SIG-M5 treated with dmso at 0.1 percent for 504 hours (cell line): ENCODE results near the gene DIS3L2.

Experiments
- DNase-seq: peaks from one replicate; lab custom pipeline; 2025; ENCODE audit not compliant: unreplicated experiment; lab: John Stamatoyannopoulos, UW

DIS3L2 gene

GRCh38 chr2:232225429-232225828 lies 263.9 kb downstream of the DIS3L2 start:
- DNase-seq, result no peak

GRCh38 chr2:232225895-232226294 lies 264.4 kb downstream of the DIS3L2 start:
- DNase-seq, result no peak

DNA sequence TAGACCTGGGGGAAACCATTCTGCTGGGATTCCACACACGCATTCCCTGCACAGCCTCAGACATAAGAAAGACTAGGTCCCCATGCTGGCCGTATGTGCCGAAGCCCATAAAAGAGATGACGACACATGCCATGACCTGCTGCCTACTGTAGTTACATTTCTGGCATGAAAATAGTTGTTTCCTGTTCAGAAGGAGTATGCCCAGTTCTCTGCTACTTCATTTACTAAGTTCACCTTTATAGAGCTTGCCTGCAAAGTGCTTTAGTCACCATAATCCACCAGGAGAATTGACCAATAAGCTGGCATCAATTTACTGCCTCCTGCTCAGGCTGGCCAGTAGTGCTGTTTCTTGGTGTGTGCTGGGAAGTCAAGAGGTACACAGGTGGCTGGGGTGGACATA lies 266.8 kb downstream of the DIS3L2 start:
- no peak for DNase-seq

GRCh38 chr2:232228971-232229894 lies 267.7 kb downstream of the DIS3L2 start:
- DNase-seq, result no peak

DNA sequence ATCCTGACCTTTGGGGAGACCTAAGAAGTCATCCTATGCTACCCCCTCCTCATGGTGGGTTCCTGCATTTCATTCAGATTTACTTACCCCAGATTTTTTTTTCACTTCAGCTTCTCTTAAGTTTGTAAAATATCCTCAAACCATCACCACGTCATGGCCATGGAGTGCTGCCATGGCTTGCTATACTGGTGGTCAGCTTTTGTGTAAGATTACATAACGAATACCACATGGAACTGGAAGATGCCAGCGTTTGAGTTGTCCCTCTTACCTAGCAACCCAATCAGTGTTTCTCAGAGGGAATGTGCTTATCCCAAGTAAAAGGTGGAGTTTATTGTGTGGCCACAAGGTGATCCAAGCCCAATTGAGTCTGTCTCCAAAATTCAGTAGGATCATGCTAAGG lies 268.4 kb downstream of the DIS3L2 start:
- no peak for DNase-seq

DNA sequence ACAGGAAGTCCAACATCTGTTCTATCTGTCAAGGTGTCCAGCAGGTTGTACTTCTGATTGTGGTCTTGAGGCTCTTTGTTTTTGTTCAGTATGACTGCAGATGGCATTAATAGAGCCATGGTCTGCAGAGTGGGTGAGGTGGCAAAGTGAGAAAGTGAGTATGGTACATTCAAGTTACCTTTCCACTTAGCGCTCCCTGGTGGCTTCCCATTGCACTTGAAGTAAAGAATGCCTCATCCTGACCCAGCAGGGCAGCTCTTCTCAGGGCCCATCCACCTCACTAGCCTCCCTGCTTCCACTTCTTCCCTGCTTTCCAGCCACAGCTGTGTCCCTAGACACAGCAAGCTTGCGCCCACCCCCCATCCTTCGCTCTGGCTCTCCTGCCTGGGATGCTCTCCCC lies 269.0 kb downstream of the DIS3L2 start:
- peak; percentile 13 for DNase-seq

DNA sequence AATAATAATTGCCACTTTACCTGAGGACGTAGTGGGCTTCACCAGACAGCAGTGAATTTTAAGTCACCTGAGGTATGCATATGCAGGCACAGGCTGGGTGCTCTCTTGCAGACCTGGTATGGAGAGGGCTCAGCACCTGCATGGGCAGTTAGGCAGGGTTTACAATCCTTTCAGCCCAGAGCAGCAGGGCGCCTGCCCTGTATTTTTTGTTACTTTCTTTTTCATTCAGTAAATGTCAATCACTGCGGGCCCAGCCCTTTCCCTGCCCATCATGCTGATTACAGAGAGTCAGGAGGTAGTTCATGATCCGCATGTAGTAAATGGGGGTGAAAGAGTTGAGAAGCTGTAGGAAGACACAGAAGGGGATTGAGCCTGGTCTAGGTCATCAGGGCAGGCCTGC lies 270.0 kb downstream of the DIS3L2 start:
- no peak for DNase-seq

GRCh38 chr2:232232915-232233314 lies 271.4 kb downstream of the DIS3L2 start:
- no peak for DNase-seq

DNA sequence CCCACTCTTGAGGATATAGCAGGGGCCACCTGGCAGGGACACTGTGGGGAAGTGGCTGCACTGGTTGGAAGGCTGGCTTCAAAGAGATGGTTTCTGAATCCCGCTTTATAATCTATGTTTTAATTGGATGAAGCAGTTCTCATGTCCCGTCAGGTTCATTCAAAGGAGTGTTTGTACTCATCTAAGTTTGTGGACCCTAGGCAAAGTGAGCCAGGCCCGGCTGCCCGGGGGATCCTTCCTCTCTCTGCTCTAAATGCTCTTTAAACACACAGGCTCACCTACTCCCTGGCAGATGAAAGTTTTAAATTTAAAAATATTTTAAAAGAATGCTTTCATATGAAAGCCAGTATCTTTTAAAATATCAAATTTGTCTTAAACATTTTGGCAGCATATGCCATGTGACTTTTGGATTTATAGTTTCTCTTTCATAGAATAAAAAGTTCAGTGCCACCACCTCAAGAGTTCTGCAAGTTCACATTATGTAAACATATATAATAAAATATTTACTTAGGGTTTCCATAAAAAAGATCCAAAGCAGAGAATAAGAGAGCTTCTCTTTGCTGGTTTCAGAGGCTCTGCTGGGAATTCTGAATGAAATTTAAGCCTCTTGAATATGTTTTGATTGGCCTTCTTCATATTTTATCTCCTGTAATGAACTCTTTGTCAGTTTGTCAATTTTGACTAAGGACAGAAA lies 273.6 kb downstream of the DIS3L2 start:
- no peak for DNase-seq

DNA sequence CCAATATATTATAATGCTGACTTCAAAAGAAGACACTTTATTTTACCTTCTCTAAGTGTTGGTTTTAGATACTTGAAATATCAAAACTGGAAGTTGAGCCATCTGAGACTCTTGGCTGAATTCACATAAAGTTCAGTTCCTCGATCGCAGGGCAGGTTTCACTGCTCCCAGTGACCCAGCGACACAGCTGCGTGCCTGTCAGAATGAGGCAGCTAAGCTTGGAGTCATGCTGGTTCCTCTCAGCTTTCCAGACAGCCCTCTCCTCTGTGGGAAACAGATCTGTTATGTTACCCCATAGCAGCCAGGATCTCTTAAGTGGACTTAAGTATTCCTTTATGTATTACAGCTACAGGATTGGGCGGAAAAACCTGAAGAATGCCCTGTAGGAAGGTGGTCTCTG lies 274.2 kb downstream of the DIS3L2 start:
- no peak for DNase-seq

GRCh38 chr2:232236200-232236599 lies 274.7 kb downstream of the DIS3L2 start:
- DNase-seq, result peak; percentile 8

DNA sequence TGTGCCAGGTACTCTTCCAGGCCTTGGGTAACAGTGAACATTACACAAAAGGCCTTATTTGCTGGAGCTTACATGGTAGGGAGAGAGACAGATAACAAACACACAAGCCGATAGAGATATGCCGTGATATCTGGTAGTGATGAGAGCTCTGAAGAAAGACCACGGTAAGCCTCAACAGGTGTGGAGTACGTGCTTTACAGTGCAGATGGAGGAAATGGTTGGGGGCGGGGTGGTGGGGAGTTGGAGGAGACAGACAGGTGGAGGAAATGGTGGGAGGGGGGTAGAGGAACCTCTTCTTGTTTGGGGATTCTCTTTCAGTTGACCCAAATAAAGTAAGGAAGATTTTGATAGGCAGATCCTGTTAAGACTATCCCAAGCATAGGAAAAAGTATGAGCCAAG lies 276.0 kb downstream of the DIS3L2 start:
- no peak for DNase-seq

DNA sequence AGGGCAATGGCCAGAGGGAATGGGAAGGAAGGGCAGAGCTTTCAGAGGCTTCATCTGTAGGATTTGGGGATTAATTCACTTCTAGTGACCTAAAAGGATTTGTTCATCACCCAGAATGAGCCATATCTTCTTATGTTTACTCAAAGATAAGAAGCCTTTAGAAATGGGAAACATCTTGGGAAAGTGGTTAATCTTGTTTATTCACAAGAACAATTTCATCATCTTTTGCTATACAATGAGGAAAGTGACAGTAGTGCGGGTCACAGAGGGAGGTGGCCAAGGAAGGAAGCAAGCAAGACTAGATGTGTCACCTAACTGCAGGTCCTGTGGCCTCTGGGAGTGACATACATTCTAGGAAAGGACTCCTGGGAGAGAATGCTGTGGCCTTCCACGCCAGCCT lies 276.6 kb downstream of the DIS3L2 start:
- DNase-seq, result peak; percentile 8

DNA sequence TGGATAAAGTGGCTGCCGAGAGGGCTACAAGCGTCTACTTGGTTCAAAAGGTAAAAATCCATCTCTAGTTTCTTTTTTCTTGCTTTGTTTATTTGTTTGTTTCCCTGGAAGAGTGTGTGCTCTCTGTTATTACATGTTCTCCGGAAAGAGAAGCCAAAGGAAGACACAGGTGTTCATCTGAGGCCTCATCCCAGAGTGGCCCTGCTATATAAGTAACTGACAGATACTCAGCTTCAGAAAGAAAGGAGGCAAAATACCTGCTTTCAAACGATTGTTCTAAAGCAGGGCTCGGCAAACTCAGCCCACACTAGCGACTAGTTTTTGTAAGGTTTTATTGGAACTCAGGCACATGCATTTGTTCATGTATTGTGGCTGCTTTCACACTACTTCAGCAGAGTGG lies 277.1 kb downstream of the DIS3L2 start:
- no peak for DNase-seq

DNA sequence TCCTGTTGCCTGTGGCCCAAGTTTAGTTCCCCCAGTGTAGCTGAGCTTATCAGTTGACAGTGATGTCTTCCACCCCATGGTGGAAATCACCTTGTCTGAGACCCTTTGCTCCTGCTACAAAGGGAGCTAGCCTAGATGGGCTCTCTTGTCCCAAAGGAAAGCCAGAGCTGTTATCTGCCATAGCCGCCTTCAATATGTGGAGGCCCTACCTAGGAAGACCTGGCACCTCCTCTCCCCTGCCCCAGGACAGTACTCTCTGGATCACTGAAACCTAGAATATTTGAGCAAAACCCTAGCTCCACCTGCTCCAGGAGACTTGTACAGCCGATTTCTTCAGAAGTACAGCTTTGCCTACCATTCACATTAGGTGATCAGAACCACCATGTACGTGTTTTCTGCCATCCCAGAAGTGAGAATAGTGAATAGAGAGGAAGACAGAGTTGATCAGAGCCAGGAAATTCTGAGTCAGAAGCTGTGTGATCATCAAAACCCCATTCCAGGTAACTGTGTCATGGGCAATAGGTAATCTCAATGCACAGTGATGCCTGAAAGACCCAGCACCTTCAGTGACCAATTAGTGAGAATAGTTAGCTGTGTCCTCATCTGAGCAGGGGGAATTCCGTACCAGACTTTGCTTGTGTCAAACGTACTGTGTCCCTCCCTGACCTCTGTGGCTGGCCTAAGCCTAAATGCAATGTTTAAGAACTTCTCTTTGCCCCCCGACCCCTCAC lies 278.6 kb downstream of the DIS3L2 start:
- no peak for DNase-seq

GRCh38 chr2:232240906-232241305 lies 279.4 kb downstream of the DIS3L2 start:
- DNase-seq, result no peak

DNA sequence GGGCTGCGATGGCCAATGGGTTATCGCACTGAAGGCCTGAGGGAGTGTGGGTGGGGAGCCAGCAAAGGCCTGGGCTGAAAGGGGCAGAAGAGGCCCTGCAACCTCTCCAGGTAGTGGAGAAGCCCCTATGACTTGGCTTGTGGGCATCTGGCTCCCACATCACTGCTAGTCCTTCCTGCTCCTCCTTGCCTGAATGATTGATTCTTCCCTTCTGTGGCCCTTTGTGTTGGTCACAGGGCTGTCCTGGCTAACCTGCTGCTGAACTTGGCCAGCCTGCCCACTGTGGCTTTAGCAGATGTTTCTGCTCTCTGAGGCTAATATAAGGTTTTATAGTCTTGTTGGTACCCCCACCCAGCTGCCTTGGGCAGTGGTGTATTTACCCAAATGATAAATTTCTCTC lies 280.8 kb downstream of the DIS3L2 start:
- DNase-seq, result no peak

GRCh38 chr2:232245111-232245510 lies 283.6 kb downstream of the DIS3L2 start:
- DNase-seq, result no peak

GRCh38 chr2:232246245-232246644 lies 284.7 kb downstream of the DIS3L2 start:
- DNase-seq, result no peak

- no peak for DNase-seq
These were observed 287.6 kb downstream of the DIS3L2 start for GRCh38 chr2:232249096-232249495.

- no peak for DNase-seq
These were observed 289.0 kb downstream of the DIS3L2 start for GRCh38 chr2:232250246-232251175.
